NCI-H1436 (cell line): ENCODE results near the gene GAB2.

ENCODE experiments used
- DNase-seq: peaks from one replicate; lab custom pipeline; 2025; lab: John Stamatoyannopoulos, UW

Gene GAB2

GRCh38 chr11:78400702-78401101 lies 16.9 kb downstream of the GAB2 start:
- no peak for DNase-seq

GRCh38 chr11:78400116-78400515 lies 17.5 kb downstream of the GAB2 start:
- no peak for DNase-seq

- no peak for DNase-seq
These were observed 18.5 kb downstream of the GAB2 start for GRCh38 chr11:78399136-78399535.

GRCh38 chr11:78398715-78399114 lies 18.9 kb downstream of the GAB2 start:
- no peak for DNase-seq

- no peak for DNase-seq
These were observed 20.2 kb downstream of the GAB2 start for GRCh38 chr11:78397398-78397797.

GRCh38 chr11:78395597-78395996 lies 22.0 kb downstream of the GAB2 start:
- no peak for DNase-seq

GRCh38 chr11:78392854-78393253 lies 24.8 kb downstream of the GAB2 start:
- DNase-seq = no peak

- no peak for DNase-seq
These were observed 26.2 kb downstream of the GAB2 start for GRCh38 chr11:78391424-78391823.

- DNase-seq = no peak
These were observed 26.8 kb downstream of the GAB2 start for GRCh38 chr11:78390809-78391208.

GRCh38 chr11:78386215-78386941 lies 31.2 kb downstream of the GAB2 start:
- no peak for DNase-seq

- no peak for DNase-seq
These were observed 32.4 kb downstream of the GAB2 start for GRCh38 chr11:78385205-78385604.

- DNase-seq = no peak
These were observed 33.4 kb downstream of the GAB2 start for GRCh38 chr11:78384231-78384630.

- no peak for DNase-seq
These were observed 35.8 kb downstream of the GAB2 start for GRCh38 chr11:78381865-78382264.

GRCh38 chr11:78380615-78381051 lies 37.0 kb downstream of the GAB2 start:
- DNase-seq = no peak

- DNase-seq = no peak
These were observed 38.5 kb downstream of the GAB2 start for GRCh38 chr11:78379039-78379670.

- no peak for DNase-seq
These were observed 39.8 kb downstream of the GAB2 start for GRCh38 chr11:78377625-78378418.

- no peak for DNase-seq
These were observed 40.8 kb downstream of the GAB2 start for GRCh38 chr11:78376858-78377257.

- DNase-seq = no peak
These were observed 42.7 kb downstream of the GAB2 start for GRCh38 chr11:78374917-78375316.

- no peak for DNase-seq
These were observed 43.9 kb downstream of the GAB2 start for GRCh38 chr11:78373689-78374088.

- DNase-seq = no peak
These were observed 45.4 kb downstream of the GAB2 start for GRCh38 chr11:78372114-78372768.

GRCh38 chr11:78371221-78371891 lies 46.3 kb downstream of the GAB2 start:
- DNase-seq = peak; percentile 96
